HepG2 (cell line): ENCODE measurements around the gene STUB1. TPM values are rescaled to one million over a fixed set of nuclear protein-coding genes. Genes with fewer than 3 reads are reported as not detected.

Source experiments
- BCL3 ChIP-seq: sonication (generic); formaldehyde crosslinking; IDR thresholded peaks from 2 replicates; pipeline ENCODE4 v1.5.1; 2020; ENCODE audit warnings: mild to moderate bottlenecking, missing genetic modification reagents, moderate library complexity
- CREBL2 ChIP-seq: sonication (generic); formaldehyde crosslinking; IDR thresholded peaks from 2 replicates; pipeline ENCODE4 v1.8.1; 2023; ENCODE audit warnings: missing genetic modification reagents, mild to moderate bottlenecking, borderline replicate concordance
- EHMT2 ChIP-seq: fragments of 200-600 bp; sonication (generic); IDR thresholded peaks from 2 replicates; pipeline ENCODE4 v1.7.0; 2017; ENCODE audit warnings: antibody characterized with exemption, low read depth, low read length, borderline replicate concordance
- FOXA3 ChIP-seq: IDR thresholded peaks from 2 replicates; pipeline ENCODE4 v1.6.1; 2016; ENCODE audit warnings: missing genetic modification reagents, missing compliant biosample characterization
- GPBP1L1 ChIP-seq: sonication (generic); formaldehyde crosslinking; IDR thresholded peaks from 2 replicates; pipeline ENCODE4 v1.5.0; 2020; ENCODE audit warnings: mild to moderate bottlenecking, missing genetic modification reagents
- JARID2 ChIP-seq: sonication (generic); formaldehyde crosslinking; IDR thresholded peaks from 2 replicates; pipeline ENCODE4 v1.8.1; 2023; ENCODE audit warnings: missing genetic modification reagents, inconsistent platforms; ENCODE audit not compliant: insufficient replicate concordance
- KLF13 ChIP-seq: sonication (generic); formaldehyde crosslinking; IDR thresholded peaks from 2 replicates; pipeline ENCODE4 v1.4.0; 2020; ENCODE audit warnings: mild to moderate bottlenecking, missing genetic modification reagents
- MAFF ChIP-seq: IDR thresholded peaks from 2 replicates; pipeline ENCODE4 v1.6.1; 2011; ENCODE audit warnings: low read depth, low read length, improper control_type of control experiment
- MED13 ChIP-seq: sonication (generic); formaldehyde crosslinking; IDR thresholded peaks from 2 replicates; pipeline ENCODE4 v1.5.0; 2020; ENCODE audit warnings: missing genetic modification reagents
- MIXL1 ChIP-seq: IDR thresholded peaks from 2 replicates; pipeline ENCODE4 v1.6.1; 2016
- PHF21A ChIP-seq: sonication (generic); formaldehyde crosslinking; IDR thresholded peaks from 2 replicates; pipeline ENCODE4 v1.5.0; 2020; ENCODE audit warnings: mild to moderate bottlenecking, missing genetic modification reagents
- PRDM15 ChIP-seq: sonication (generic); formaldehyde crosslinking; IDR thresholded peaks from 2 replicates; pipeline ENCODE4 v1.4.0; 2020; ENCODE audit warnings: missing genetic modification reagents
- RAD51 ChIP-seq: fragments of 450-650 bp; IDR thresholded peaks from 2 replicates; pipeline ENCODE4 v1.6.1; 2016; ENCODE audit warnings: borderline replicate concordance
- SMYD3 ChIP-seq: sonication (generic); formaldehyde crosslinking; IDR thresholded peaks from 2 replicates; pipeline ENCODE4 v1.8.1; 2023; ENCODE audit warnings: mild to moderate bottlenecking, missing genetic modification reagents
- ZBTB46 ChIP-seq: sonication (generic); formaldehyde crosslinking; IDR thresholded peaks from 2 replicates; pipeline ENCODE4 v1.4.0; 2020; ENCODE audit warnings: mild to moderate bottlenecking, missing genetic modification reagents, borderline replicate concordance
- ZFY ChIP-seq: sonication (generic); formaldehyde crosslinking; IDR thresholded peaks from 2 replicates; pipeline ENCODE4 v1.4.0; 2020; ENCODE audit warnings: missing genetic modification reagents
- ZNF251 ChIP-seq: sonication (generic); formaldehyde crosslinking; IDR thresholded peaks from 2 replicates; pipeline ENCODE4 v1.9.0; 2021; ENCODE audit warnings: mild to moderate bottlenecking, missing genetic modification reagents
- ZNF296 ChIP-seq: sonication (generic); formaldehyde crosslinking; conservative IDR thresholded peaks from 2 replicates; pipeline ENCODE4 v1.5.0; 2020; ENCODE audit warnings: mild to moderate bottlenecking, missing genetic modification reagents
- ZNF326 ChIP-seq: sonication (generic); formaldehyde crosslinking; IDR thresholded peaks from 2 replicates; pipeline ENCODE4 v1.4.0; 2020; ENCODE audit warnings: missing genetic modification reagents, borderline replicate concordance
- ZNF501 ChIP-seq: sonication (generic); formaldehyde crosslinking; IDR thresholded peaks from 2 replicates; pipeline ENCODE4 v1.5.1; 2020; ENCODE audit warnings: mild to moderate bottlenecking, moderate library complexity, missing genetic modification reagents
- ZNF570 ChIP-seq: sonication (generic); formaldehyde crosslinking; IDR thresholded peaks from 2 replicates; pipeline ENCODE4 v1.4.0; 2020; ENCODE audit warnings: mild to moderate bottlenecking, missing genetic modification reagents, borderline replicate concordance
- polyA plus RNA-seq, 8 experiments: library from polyadenylated mRNA; depleted of rRNA in 3 of 8; stranded (reverse) in 7 of 8; unstranded in 1 of 8; fragments of >200 nt; fragmentation: Illumina TruSeq in 4 of 8; extraction: Trizol in 4 of 8; gene quantifications; 2 replicates each; pipeline versions ENCODE4 v1.2.1 to v1.2.3, GENCODE V29; 2011 to 2016; ENCODE audit warnings: low read depth in 4 of 8, missing spikeins in 1 of 8, mixed read lengths in 1 of 8; ENCODE audit not compliant: insufficient read depth in 1 of 8
- total RNA-seq, 5 experiments: library from RNA; depleted of rRNA; stranded (reverse); fragments of >200 nt; fragmentation: Illumina TruSeq; extraction: Trizol; gene quantifications; 2 replicates each; pipeline ENCODE4 v1.2.3, GENCODE V29; 2016; ENCODE audit warnings: low read depth in 1 of 5

STUB1 gene
- total and polyA plus RNA-seq, 2 of the 13 experiments (the other 11 are each of a cell fraction or from before 2014, with no cell fraction given): 52.9 to 78.2 TPM

- TF ChIP-seq BCL3 (CRISPR knock-in tag) (0 out of 2 replicates have a peak, but pooled peaks have one; percentile 6), SMYD3 (no peak), GPBP1L1 (no peak), PHF21A (CRISPR knock-in tag) (no peak; the same call in 1 of the 2 replicates), MED13 (CRISPR knock-in tag) (0 out of 2 replicates have a peak, but pooled peaks have one; percentile 18), FOXA3 (CRISPR knock-in tag) (no peak), PRDM15 (CRISPR knock-in tag) (no peak), KLF13 (CRISPR knock-in tag) (0 out of 2 replicates have a peak, but pooled peaks have one; percentile 40), MAFF (no peak), ZNF326 (no peak), ZNF296 (no peak), RAD51 (no peak), ZNF251 (CRISPR knock-in tag) (no peak; the same call in 1 of the 2 replicates), EHMT2 (no peak), ZNF570 (no peak), CREBL2 (0 out of 2 replicates have a peak, but pooled peaks have one; percentile 16), ZBTB46 (CRISPR knock-in tag) (no peak), ZFY (CRISPR knock-in tag) (peak; percentile 69; the same call in 1 of the 2 replicates), ZNF501 (CRISPR knock-in tag) (no peak), MIXL1 (CRISPR knock-in tag) (no peak), JARID2 (CRISPR knock-in tag) (no peak)
Observed at GRCh38 chr16:641326-642188, 38.7 kb upstream of the STUB1 start, which contains the start of gene MCRIP2 (continued).
